GM18873 (cell line): ENCODE measurements around the gene SND1.

Experiments
- ATAC-seq: cut with Tn5 transposase; IDR thresholded peaks from one replicate; pipeline ENCODE4 v1.9.1; 2021; ENCODE audit warnings: mild to moderate bottlenecking, moderate library complexity, moderate number of reproducible peaks; ENCODE audit not compliant: unreplicated experiment, low FRiP score

The SND1 gene

DNA sequence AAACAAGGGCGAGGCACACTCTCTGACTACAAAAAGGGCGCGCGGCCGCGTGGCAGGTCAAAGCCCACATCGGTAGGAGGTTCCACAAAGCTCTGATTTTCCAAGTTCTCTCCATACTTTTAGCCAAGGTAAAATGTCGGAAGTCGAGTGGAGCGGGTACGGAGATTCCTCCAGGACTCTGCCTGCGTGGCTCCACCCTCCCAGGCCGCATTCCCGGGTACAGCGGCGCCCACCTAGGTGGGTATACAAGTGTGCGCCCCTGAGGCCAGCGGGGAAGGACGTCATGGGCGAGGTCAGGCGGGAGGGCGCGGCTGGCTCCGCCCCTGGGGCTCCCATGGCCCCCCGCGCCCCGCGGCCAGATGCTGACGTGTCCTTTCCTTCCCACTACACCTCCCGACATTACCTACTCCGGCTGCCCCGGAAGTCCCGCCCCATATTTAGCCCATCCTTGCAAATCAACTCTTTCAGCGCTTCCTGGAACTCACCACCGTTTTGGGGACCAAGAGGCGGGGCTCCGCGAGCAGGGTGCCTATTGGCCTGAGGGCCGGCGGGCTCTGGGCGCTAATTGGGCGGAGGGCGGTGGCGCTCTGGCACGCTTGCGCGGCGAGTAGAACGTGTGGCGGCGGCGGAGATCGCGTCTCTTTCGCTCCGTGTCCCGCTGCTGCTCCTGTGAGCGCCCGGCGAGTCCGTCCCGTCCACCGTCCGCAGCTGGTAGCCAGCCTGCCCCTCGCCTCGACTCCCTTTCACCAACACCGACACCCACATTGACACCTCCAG, at the start of gene SND1:
Gene SND1 (plus strand): TSS at position 639 of the 777 bp plus-strand sequence. CDS start 180 bp downstream, outside the sequence.
- peak; percentile 98 for ATAC-seq

DNA sequence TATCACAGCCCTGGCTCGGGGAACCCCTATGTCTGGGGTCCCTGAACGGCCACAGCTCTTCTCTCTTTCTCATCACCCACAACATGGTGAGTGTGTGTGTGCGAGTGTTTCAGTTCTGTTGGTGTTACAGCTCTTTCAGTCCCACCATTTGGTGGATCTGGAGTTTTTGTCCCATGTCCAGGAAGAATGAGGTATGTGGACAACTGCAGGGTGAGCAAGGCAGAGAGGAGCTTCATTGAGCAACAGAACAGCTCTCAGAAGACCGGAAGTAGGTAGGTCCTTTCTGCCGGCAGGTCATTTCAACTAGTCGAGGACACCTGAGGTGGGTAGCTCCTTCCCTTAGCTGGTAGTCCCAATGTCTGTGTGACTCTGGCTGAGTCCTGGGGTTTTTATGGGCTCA, 43.5 kb upstream of the SND1 start:
- ATAC-seq: no peak

DNA sequence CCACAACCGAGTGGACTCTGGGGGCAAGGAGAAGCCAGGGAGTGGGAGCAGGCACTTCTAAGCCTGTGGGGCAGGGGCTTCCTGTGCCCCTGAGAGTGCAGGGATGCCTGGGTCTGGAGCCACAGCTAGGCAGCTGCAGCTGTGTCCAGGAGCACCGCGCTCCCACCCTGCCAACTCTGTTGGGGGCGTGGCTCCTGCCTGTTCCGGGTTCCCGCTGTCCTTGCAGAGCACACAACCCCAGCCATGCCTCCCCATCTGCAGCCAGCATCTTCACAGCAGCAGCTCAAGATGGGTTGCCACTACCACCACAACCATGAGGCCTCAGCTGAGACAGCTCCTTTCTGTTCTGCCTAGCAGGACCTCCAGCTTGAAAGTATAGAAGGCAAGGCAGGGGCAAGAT, 42.7 kb upstream of the SND1 start:
- no peak for ATAC-seq

DNA sequence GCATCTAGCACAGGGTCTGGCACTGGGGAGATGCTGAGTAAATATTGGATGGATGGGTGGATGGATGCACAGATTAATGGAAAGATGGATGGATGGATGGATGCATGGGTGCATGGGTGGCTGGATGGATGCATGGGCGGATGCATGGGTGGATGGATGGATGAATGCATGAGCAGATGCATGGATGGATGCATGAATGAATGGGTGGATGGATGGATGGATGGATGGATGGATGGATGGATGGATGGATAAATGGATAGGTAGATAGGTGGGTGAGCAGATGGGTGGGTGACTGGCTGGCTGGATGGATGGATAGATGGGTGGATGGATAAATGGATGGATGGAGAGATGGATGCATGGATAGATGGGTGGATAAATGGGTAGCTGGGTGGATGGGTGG, 39.7 kb upstream of the SND1 start:
- no peak for ATAC-seq

DNA sequence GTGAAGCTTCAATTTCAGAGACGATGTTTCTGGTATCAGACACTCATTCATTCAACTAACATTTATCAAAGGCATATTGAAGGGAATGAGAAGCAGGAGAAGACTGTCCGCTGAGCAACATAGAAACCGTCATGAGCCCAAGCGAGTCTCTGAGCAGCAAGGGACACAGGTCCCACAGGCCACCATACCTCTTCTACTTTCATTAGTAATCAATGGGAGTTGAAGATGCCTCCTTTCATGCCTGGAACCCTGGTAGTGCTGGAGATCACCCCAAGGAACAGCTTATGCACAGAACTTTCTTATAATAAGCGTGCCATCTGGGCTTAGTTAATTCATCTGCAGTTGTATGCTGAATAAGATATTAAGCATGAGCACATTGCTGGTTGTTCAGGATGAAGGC, 35.3 kb upstream of the SND1 start:
- no peak for ATAC-seq

DNA sequence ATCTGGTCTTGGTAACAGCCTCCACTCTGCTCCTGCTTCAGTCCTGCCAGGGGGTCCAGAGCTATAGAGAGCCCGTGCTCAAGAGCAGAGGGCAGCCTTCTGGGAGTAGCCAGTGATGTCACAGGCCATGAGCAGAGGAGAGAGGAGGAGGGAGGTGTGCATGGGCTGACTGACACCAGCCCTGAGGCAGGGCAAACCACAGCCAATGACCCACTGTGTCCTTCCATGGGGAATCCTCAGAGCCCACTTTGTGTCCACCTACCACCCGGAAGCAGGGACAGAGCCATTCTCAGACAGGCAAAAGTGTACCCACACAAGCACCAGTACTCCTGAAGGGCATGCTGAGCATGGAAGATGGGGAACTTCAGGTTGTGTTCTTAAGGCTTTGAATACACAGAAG, 34.0 kb upstream of the SND1 start, which contains the start of gene PAX4:
Gene PAX4 (minus strand): TSS at position 101 of the 400 bp plus-strand sequence. CDS start 2,214 bp downstream, outside the sequence.
- no peak for ATAC-seq

DNA sequence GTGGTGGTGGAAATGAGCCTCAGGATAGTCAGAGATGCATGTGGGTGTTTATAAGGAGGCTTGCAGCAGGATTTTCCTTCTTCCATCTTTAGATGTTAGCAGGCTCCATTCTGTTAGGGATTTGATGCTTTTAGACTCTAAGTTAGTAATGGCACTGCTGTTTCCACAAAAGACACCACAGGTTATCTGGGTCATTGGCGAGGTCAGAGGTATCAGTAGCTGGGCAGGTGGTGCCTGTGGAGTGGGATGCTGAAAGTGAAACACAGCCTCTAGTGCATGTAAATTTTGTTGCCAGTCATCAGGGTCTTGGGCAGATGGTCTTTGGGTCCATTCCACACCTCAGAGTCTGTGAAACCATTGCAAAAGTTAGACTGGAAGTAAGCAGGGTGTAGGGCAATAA, 33.2 kb upstream of the SND1 start:
- no peak for ATAC-seq

DNA sequence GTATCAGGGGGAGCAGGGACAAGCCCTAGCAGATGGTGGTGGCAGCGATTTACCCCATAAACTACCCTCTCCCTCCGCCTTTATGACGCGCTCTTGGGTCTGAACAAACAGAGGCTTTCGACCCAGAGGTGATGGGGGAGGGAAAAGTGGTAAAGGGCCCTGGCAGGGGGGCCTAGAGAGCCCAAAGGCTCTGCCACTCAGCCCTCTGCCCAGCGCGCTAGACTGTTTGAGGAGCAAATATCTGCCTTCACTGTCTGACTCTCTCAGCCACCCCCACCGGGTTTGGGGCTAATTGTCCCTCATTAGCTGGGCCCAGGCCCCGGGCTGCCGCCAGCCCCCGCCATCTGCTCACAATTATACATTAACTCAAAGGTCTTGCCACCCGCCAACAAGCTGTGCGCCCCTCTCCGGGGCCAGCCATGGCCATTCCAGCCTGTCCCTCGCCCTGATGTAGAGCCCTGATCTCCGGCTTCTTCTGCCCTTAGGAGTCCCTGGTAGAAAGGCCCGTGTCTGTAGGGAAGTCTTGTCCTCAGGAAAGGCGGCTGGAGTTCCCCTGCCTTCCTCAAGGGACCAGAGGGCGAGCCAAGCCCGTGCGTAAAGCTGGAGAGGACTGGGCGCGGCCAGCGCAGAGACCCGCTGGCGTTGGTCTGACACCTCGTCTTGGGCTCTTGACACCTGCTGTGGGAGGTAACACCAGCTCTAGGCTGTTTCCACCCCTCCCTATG, 32.2 kb upstream of the SND1 start:
- no peak for ATAC-seq

DNA sequence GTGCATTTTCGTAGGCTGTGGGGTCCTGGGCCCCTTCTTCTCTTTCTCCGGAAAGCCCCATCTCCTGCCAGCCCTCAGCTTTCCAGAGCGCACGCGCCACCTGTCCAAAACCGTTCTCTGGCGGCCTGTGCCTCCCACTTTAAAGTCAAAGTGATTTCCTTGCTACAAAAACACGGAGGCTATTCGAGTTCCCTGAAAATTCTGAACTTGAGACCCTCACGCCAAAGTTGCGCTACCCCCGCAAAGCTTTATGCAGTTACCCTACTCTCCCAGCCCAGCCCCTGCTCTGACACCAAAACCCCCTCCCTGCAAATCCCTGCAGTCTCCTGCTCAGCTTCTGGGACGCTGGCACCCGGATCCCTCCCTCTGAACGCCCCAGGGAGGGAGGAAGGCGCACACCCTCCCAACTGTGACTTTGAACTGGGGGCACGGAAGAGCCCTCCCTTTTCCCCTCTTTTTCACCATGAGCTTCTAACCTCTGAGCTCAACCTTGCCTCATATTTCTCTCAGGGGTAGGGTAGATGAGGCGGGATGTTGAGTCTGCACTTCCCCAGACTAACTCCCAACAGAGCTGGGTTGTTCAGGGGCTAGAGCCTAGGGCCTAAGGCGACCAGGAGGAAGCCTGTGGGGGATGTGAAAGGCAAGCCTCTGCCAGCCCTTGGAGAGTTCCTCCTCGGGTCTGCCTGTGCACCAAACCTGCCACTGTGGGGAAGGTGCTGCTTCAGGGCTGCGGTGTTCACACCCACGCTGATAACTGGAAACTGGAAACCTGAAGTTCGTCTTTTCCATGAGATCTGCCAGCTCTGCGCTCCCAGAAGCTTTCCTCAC, 31.4 kb upstream of the SND1 start:
- ATAC-seq: no peak

DNA sequence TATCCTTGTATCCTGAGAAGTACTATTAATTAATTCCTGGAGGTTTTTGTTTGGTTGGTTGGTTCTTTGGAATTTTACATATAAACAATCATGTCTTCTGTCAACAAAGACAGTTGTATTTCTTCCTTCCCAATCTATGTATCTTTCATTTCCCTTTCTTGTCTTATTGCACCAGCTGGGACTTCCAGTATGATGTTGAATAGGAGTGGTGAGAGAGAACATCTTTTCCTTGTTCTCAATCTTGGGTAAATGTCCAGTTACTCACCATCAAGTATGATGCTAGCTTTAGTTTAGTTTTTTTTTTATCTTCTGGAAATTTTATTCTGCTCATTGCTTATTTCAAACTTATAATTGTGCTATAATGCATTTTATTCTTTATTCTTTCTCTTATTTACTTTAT, 26.7 kb upstream of the SND1 start:
- ATAC-seq: no peak

DNA sequence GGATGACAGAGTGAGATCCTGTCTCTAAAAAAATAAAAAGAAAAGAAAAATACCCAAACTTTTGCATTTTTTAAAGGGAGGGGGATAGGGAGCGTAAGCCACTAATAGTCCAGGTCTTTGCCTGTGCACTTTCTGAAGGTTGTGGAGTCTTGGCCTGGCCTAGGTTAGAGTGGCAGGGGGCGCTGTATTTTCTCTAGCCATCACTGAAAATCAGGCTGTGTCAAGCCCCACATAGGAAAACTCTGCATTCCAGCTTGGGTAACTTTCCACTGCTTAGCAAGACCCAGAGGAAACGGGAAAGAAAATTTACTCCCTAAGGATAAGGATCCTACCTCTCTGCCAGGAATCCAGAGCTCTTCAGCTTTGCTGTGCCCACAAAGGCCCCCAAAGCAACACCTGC, 23.5 kb upstream of the SND1 start:
- no peak for ATAC-seq

DNA sequence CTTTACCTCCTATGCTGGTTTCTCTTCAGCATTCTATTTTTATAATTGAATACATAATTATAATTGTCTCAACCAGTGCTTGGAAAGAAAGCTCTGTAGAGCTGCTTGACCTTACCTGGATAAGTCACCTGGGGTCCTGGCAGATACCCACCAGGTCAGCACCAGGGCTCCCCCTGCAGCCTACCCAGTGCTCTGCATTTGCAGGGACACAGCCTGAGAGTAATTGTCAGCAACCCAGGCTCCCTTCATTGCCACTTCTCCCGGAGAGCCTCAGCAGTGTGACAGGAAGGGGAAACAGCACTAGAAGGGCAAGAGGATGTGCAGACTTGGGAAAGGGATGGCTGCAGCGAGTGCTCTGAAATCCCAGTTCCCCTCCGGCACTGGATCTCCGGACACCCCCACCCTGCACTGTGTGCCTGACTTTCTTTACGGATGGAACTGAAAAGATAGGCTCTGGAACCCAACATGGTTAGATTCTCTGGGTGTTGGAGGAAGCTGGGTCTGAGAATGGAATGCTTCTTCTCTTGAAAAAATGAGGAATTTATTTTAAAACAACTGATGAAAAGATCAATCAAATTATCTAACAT, 22.6 kb upstream of the SND1 start:
- no peak for ATAC-seq

DNA sequence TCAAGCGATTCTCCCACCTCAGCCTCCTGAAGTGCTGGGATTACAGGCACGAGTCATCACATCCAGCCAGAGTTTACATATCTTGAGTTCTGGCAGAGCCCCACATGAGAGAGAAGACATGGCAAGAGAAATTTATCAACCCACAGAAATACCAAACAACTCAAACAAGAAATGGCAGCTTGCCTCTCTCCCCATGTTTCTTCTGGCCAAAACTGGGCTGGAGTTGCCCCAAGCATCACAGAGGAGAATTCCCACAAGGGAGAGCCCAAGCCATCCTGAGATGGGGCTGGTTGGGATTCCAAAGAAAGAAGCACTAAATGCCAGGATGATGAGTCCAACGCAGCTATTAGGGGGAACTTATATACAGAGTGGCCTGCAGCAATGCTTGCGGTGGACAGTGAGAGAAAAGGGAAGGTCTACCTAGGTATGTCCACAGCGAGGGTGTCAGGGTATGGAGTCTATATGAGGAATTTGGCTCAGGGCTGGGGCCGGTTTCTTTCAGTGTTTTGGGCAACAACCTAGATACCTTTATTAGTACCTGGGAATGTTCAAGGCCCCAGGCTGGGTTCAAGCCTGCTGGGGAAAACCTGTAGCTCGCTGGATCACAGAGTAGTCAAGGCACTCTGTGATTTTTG, 19.6 kb upstream of the SND1 start:
- ATAC-seq: no peak

DNA sequence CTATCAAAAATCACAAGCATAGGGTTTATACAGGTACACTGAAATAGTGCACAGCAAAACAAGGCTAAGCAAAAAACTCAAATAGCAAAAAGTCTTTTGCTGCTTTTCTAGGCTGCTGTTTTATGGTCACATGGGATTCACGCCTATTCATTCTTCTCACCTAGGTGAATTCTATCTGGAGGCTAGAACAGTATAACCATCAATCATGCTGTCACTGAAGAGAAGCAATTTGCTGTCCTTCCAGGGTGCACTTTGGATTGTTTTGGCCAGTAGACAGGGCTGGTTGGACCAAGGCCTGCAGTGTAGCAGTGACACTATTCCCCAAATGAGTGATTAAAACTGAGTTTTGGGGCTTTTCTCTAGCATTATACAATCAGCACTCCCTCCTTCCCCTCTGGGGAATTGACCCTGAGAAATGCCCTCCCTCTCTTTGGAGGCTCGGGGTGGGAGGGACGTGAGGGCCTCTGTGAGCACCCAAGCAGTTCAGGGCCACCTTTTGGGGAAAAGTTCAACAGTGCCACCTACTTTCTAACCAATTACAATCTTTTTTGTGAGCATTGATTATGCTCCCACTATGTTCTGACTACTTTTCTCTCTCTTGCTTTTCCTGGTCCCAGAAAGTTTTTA, 16.2 kb upstream of the SND1 start:
- no peak for ATAC-seq

DNA sequence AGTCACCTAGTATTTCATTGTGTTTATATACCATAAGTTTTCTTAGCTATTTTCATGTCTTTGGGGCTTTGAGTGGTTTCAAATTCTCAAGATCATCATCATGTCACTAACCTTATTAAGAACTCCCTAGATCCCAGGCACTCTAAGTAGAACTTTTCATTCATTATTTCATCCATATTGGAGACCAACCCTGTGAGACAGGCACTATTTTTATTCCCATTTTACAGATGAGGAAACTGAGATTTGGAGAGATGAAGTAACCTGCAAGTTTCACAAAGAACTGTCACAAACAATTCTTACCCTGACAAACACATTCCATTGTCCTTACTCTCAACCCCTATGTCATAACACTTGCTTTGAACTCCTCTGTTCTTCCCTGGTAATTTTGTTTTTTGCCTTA, 13.8 kb upstream of the SND1 start:
- no peak for ATAC-seq

DNA sequence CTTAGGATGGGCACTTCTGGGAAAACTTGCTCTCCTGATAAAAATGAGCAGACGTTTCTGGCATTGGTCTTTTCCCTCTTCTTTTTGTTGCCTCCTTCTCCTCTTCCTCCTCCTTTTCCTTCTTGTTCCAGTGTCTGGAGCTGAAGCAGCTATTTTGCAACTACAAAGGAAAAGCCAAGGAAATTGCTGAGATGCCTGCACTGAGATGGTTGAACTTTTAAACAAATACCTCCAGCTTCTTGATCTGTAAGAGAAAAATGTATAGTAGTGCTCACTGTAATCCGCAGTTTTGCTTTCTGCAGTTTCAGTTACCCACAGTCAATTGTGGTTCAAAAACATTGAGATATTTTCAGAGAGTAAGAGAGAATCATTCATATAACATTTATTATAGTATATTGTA, 7.5 kb upstream of the SND1 start:
- no peak for ATAC-seq

DNA sequence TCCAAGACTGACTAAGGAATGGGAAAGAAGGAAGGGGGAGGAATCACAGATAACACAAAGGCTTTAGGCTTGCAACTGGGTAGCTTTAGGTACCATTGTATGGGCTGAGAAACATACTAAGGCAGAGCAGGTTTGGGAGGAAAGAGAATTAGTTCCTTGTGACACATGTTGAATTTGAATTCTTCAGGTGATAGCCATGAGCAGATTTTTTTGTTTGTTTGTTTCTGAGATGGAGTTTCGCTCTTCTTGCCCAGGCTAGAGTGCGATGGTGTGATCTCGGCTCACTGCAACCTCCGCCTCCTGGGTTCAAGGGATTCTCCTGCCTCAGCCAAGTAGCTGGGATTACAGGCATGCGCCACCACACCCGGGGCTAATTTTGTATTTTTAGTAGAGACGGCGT, 4.4 kb upstream of the SND1 start:
- no peak for ATAC-seq

DNA sequence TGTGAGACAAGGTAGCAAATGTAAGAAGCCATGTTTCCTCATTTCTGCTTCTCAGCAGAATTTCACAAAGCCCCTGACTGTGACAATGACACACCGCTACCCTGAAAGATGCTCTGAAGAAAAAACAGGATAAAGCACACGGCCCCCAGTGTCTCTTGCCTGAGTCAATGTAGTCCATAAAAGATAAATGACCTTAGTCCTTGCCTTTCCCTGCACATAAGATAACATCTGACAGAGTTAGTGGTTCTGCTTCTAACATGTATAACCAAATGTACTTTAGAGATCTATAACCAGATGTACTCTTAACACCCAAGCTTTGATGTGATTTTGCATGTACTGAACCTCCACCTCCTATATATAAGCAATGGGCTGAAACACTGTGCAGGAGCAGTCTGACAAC, 3.0 kb upstream of the SND1 start:
- ATAC-seq: no peak

DNA sequence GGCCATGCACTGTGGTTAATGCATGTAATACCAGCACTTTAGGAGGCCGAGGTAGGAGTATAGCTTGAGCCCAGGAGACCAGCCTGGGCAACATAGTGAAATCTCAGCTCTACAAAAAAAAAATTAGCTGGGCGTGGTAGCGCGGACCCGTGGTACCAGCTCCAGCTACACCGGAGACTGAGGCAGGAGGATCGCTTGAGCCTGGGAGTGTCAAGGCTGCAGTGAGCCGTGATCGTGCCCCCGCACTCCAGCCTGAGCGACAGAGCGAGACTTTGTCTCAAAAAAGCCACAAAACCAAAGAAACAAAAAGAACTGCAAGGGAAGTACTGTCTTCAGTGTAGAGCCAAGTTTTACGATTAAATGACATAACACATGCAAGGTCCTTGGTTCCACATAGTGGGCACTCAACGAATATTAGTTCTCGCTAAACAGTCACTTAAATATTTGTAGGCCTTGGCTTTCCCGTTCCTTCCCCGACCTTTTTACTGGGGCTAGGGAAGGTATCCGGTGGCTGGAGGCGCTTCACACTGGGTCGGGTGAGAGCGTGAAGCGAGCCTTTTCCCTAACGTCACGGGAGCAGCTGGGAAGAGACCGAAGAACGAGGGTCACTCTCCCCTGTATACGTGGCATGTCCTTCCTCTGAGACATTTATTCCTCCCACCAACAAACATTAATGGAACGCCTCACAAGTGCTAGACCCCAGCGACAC, 993 bp upstream of the SND1 start:
- no peak for ATAC-seq
